Measurements from ENCODE around the gene TLE1. TPM values are rescaled to one million over a fixed set of nuclear protein-coding genes. Genes with fewer than 3 reads are reported as not detected.

The TLE1 gene
- total and polyA plus RNA-seq, 2 experiments from 2014 or later, result 100 to 117 TPM

- no peaks in the 10 kb centered on the region for H3K9me2 ChIP-seq (replicated peaks; ENCODE audit: insufficient read depth)
- peaks cover 41% of the 10 kb centered on the region for H3K79me2 ChIP-seq
- no peaks in the 10 kb centered on the region for H3K9me3 ChIP-seq (ENCODE audit: low read depth)
- H3K36me3 ChIP-seq (replicated peaks; ENCODE audit: insufficient read depth, low read depth), result peaks cover 5% of the 10 kb centered on the region
- H3K27me3 ChIP-seq, result no peaks in the 10 kb centered on the region
- H3K4me3 ChIP-seq, result no peak overlapping the region
- H2AFZ ChIP-seq, result no peak overlapping the region
- DNase-seq (ENCODE audit: low spot score), result no peak
- no peak overlapping the region for H3K27ac ChIP-seq
- peaks cover 12% of the 10 kb centered on the region for H3K4me1 ChIP-seq (ENCODE audit: insufficient read depth)
- no peak overlapping the region for H3K4me2 ChIP-seq
- TF ChIP-seq EZH2phosphoT487 (IDR thresholded peaks at IDR 0.05; ENCODE audit: low read depth, severe bottlenecking, unreplicated experiment), result no peak
- no peak for TF ChIP-seq EZH2 (IDR thresholded peaks at IDR 0.05; ENCODE audit: borderline replicate concordance)
- no peak for TF ChIP-seq CTCF (IDR thresholded peaks at IDR 0.05; ENCODE audit: poor library complexity)
- no peaks in the 10 kb centered on the region for H4K20me1 ChIP-seq (ENCODE audit: insufficient read depth, poor library complexity, severe bottlenecking)
- 100% methylated on average over 1 of the region's 1 CpG for WGBS (ENCODE audit: low lambda C conversion rate, missing lambda C conversion rate)
Observed at GRCh38 chr9:81598811-81599210, 90.5 kb downstream of the TLE1 start.

- no peaks in the 10 kb centered on the region for H4K20me1 ChIP-seq (ENCODE audit: insufficient read depth, poor library complexity, severe bottlenecking)
- no peak for DNase-seq (ENCODE audit: low spot score)
- no peak overlapping the region for H3K4me2 ChIP-seq
- no peak overlapping the region for H2AFZ ChIP-seq
- H3K27me3 ChIP-seq, result no peaks in the 10 kb centered on the region
- H3K9me2 ChIP-seq (replicated peaks; ENCODE audit: insufficient read depth), result no peaks in the 10 kb centered on the region
- no peaks in the 10 kb centered on the region for H3K9me3 ChIP-seq (ENCODE audit: low read depth)
- peaks cover 5% of the 10 kb centered on the region for H3K36me3 ChIP-seq (replicated peaks; ENCODE audit: insufficient read depth, low read depth)
- no peak for TF ChIP-seq CTCF (IDR thresholded peaks at IDR 0.05; ENCODE audit: poor library complexity)
- TF ChIP-seq EZH2phosphoT487 (IDR thresholded peaks at IDR 0.05; ENCODE audit: low read depth, severe bottlenecking, unreplicated experiment), result no peak
- TF ChIP-seq EZH2 (IDR thresholded peaks at IDR 0.05; ENCODE audit: borderline replicate concordance), result no peak
- peaks cover 12% of the 10 kb centered on the region for H3K4me1 ChIP-seq (ENCODE audit: insufficient read depth)
- H3K79me2 ChIP-seq, result peaks cover 40% of the 10 kb centered on the region
- 93% methylated on average over 9 of the region's 9 CpGs for WGBS (ENCODE audit: low lambda C conversion rate, missing lambda C conversion rate)
- H3K27ac ChIP-seq, result no peak overlapping the region
- no peak overlapping the region for H3K4me3 ChIP-seq
Observed at GRCh38 chr9:81598123-81598497, 91.2 kb downstream of the TLE1 start.

GRCh38 chr9:81597419-81598122, 91.8 kb downstream of the TLE1 start:
- H3K36me3 ChIP-seq (replicated peaks; ENCODE audit: insufficient read depth, low read depth), result peaks cover 5% of the 10 kb centered on the region
- H3K27me3 ChIP-seq, result no peaks in the 10 kb centered on the region
- H4K20me1 ChIP-seq (ENCODE audit: insufficient read depth, poor library complexity, severe bottlenecking), result no peaks in the 10 kb centered on the region
- H3K4me2 ChIP-seq, result no peak overlapping the region
- H3K4me3 ChIP-seq, result no peak overlapping the region
- 90% methylated on average over 12 of the region's 12 CpGs for WGBS (ENCODE audit: low lambda C conversion rate, missing lambda C conversion rate)
- H3K4me1 ChIP-seq (ENCODE audit: insufficient read depth), result peaks cover 12% of the 10 kb centered on the region
- H3K9me3 ChIP-seq (ENCODE audit: low read depth), result no peaks in the 10 kb centered on the region
- no peak for DNase-seq (ENCODE audit: low spot score)
- no peak overlapping the region for H3K27ac ChIP-seq
- H2AFZ ChIP-seq, result no peak overlapping the region
- H3K9me2 ChIP-seq (replicated peaks; ENCODE audit: insufficient read depth), result no peaks in the 10 kb centered on the region
- peaks cover 34% of the 10 kb centered on the region for H3K79me2 ChIP-seq
- no peak for TF ChIP-seq EZH2phosphoT487 (IDR thresholded peaks at IDR 0.05; ENCODE audit: low read depth, severe bottlenecking, unreplicated experiment)
- TF ChIP-seq CTCF (IDR thresholded peaks at IDR 0.05; ENCODE audit: poor library complexity), result no peak
- no peak for TF ChIP-seq EZH2 (IDR thresholded peaks at IDR 0.05; ENCODE audit: borderline replicate concordance)

Measured in hepatocyte (in vitro differentiated cells).